GM18951 (cell line): ENCODE results near the gene COL23A1.

Experiments used
- POLR2A ChIP-seq: IDR thresholded peaks from 4 replicates; pipeline ENCODE4 v1.6.1; 2011; ENCODE audit warnings: mild to moderate bottlenecking; ENCODE audit not compliant: insufficient read length, insufficient read depth; ENCODE audit errors: extremely low read depth
- in situ Hi-C: fragments of 300-500 bp; cut with MboI; formaldehyde crosslinking; loops from one replicate; pipeline ENCODE4 v1.12.0; 2022; ENCODE audit warnings: low sequenced_read_pairs, mixed read lengths, inconsistent platforms; ENCODE audit not compliant: unreplicated experiment

The COL23A1 gene

GRCh38 chr5:178462076-178462475 is 128.1 kb downstream of the COL23A1 start:
- no peak for TF ChIP-seq POLR2A
- in situ Hi-C loops = no loop called here

GRCh38 chr5:178461004-178461730 is 129.0 kb downstream of the COL23A1 start:
- in situ Hi-C loops = no loop called here
- no peak for TF ChIP-seq POLR2A

DNA sequence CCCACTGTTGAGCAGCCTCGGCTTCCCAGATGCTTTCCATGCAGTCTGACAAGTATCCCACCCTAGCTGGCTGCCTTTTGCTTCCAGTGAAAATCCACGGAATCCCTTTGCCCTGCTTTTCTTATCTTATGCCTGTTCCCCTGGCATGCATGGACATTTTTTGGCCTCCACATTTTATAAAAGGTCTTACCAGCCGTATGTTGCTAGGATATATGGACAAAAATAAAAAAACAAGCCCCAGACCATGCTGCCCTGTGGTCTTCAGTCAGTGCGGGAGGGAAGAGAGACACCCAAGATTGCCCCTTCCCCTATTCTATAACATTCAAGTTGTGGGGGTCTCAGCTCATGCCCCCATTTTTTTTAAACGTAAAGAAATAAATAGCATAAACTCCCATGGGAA is 129.6 kb downstream of the COL23A1 start:
- in situ Hi-C loops = no loop called here
- TF ChIP-seq POLR2A = no peak

DNA sequence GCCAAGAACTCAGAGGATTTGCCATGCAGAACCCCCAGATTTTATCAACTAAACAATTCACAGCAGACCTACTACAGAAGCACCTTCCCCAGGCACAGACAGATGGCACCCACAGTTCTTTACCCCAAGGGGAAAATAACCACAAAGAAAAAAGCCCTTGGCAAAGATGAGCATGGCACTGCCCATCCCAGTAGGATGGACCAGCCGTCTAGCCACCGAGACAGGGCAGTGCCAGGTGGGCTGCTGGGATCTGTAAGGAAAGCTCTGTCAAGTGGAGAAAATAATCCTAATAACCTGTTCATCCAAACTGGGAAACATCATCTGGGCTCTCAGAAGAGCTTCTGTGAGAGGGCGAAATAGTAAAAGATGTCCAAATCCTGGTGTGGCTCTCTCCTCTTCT is 130.0 kb downstream of the COL23A1 start:
- TF ChIP-seq POLR2A = no peak
- in situ Hi-C loops = no loop called here

- TF ChIP-seq POLR2A = no peak
- in situ Hi-C loops = no loop called here
Measured at GRCh38 chr5:178458140-178458539, 132.1 kb downstream of the COL23A1 start.

- in situ Hi-C loops = no loop called here
- TF ChIP-seq POLR2A = no peak
Measured at GRCh38 chr5:178457471-178457870, 132.7 kb downstream of the COL23A1 start.

GRCh38 chr5:178455480-178455835 is 134.7 kb downstream of the COL23A1 start:
- TF ChIP-seq POLR2A = no peak
- in situ Hi-C loops = no loop called here

DNA sequence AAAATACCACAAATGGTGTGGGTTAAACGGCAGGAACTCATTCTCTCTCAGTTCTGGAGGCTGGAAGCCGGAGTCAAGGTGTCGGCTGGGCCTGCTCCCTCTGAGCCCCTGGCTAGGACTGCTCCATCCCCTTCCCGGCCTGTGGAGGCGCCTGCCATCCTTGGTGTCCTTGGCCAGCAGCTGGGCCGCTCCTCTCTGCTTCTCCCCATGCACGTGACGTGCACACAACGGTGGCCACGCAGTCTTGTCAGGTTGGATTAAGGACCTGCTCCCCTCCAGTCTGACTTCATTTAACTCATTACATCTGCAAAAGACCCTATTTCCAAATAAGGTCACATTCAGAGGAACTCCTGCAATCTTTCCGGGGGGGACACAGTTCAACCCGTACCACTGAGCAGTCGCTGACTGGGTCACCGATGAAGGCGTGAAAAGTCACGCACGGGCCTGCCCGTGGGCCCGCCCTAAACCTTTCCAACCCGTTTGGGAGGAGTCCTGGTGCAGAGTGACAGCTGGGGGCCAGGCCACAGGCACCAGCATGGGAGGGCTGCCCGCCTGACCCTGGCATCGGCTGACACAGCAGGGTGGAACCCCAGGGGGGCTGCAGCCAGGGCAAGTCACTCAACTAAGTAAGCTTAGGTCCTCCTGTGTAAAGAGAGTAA is 135.2 kb downstream of the COL23A1 start:
- in situ Hi-C loops = no loop called here
- no peak for TF ChIP-seq POLR2A

DNA sequence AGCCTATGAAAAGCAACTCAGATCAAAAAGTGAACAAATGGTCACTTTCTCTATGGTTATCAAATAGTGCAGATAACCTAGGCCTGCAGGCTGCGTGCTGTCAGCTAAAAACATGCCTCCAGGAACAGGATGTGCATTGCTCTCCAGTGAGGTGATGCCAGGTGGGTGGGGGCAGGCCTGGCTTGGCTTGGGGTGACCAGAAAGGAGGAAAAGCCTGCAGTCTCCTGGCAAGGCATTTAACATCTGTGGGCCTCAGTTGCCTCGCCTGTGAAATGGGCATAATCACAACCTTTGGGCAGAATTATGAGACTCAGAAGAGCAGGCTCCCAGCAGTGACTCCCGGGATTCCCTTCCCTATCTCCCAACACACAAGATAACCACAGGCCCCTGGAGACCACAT is 135.9 kb downstream of the COL23A1 start:
- in situ Hi-C loops = no loop called here
- TF ChIP-seq POLR2A = no peak

GRCh38 chr5:178453224-178453623 is 137.0 kb downstream of the COL23A1 start:
- no peak for TF ChIP-seq POLR2A
- in situ Hi-C loops = no loop called here

DNA sequence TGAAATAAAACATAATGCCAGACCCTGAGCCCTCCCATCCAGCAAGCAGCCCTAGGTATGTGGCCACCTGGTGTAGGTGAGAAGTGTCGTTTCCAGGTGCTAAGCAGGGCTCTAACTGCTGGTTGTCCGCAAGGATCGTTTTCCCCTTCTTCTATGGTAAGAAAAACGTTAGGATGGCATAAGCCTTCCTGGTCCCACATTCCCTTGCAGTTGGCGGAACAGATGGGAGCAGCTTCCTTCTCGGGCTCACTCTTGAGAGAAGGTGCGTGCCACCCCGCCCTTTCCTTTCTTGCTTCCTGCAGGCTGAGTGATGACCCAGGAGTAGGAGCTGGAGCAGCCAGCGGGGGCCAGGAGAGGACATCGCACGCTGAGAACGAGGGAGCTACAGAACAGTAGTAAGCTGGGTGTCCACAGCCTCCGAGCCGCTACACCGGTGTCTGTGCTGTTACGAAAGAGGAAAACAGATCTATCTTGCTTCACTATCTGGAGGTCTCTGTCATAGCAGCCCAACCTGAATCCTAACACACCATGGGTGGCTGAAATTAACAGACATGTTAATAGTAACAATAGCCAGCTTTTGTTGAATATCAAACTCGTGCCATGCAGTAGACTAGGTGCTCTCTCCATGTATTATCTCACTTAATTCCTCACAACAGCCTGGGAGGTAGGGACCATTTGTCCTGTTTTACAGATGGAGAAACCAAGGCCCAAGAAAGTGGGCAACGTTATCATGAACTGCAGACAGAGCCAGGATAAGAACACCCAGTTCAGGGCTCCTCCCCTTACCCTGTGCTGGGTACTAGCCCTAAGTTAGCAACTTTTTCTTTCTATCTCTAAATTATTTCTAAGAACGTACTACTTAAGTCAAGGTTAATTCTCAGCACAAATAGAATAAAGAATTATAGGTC is 139.8 kb downstream of the COL23A1 start:
- no peak for TF ChIP-seq POLR2A
- in situ Hi-C loops = no loop called here

DNA sequence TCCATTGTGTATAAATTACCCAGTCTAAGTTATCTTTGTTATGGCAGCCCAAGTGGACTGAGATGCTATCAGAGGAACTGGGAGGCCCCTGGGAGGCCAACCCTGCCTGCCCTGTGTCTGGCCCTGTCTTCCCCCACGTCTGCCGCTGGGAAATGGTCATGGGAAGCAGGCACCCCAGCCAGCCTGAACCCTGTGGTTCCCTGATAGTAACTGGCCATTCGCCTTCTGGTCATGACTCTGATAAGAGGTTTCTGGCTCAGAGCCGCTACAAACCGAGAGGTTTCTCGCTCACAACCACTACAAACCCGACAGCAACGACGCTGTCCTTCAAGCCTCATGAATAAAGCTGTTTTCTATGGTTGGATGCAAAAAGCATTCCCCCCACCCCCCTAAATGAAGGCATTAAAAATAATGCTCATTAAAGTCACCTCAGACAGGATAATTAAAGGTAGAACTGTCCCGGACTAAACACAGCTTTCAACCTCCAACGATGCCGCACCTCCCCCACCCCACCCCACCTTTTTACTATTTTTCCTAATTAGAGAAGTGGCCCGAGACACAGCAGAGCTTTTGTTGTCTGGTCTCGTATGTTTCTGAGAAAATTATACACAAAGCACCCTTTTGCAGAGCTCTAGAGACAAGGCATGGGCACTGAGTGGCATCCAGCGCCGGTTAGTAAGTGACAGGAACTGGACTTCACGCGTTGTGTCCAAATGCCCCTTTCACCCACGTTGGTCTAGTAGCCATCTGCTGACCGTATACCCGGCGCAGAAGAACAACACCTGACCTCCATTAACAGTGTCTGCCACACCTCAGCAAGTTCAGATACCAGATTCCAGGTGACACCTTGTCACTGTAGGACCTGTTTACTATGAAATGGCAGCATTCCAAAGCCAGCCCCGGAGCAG is 140.8 kb downstream of the COL23A1 start:
- in situ Hi-C loops = no loop called here
- no peak for TF ChIP-seq POLR2A
